ENCODE measurements around the gene BMF. TPM values are rescaled to one million over a fixed set of nuclear protein-coding genes. Genes with fewer than 3 reads are reported as not detected.

BMF gene
- total RNA-seq, 1 experiment from 2014 or later, result 18.7 TPM

DNA sequence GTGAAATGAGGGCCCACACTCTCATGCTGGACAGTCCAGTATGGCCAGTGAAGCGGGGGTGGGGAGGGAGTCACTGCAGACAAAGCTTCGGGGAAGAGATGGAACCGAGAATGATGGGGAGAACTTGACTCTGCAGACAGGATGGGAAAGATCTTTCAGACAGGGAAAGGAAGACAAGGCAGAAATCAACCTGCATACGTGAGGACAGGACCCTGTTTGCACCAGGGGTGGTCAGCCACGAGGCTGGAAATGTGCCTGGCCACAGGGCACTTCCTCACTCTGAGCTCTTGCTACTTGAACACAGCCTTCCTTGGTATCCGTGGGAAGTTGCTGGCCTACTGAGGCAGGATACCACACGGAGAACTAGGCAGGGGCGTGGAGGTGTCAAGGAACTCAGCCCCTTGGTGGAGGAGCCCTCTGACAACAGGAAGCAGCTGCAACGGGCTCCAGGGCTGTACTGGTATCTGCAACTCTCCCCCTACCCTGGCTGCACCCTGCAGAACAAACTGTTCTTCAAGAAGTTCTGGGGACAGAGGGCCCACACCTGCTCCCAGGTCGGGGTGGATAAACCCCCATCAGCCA, 60.4 kb downstream of the BMF start:
- no peak for DNase-seq (ENCODE audit: low spot score)

DNA sequence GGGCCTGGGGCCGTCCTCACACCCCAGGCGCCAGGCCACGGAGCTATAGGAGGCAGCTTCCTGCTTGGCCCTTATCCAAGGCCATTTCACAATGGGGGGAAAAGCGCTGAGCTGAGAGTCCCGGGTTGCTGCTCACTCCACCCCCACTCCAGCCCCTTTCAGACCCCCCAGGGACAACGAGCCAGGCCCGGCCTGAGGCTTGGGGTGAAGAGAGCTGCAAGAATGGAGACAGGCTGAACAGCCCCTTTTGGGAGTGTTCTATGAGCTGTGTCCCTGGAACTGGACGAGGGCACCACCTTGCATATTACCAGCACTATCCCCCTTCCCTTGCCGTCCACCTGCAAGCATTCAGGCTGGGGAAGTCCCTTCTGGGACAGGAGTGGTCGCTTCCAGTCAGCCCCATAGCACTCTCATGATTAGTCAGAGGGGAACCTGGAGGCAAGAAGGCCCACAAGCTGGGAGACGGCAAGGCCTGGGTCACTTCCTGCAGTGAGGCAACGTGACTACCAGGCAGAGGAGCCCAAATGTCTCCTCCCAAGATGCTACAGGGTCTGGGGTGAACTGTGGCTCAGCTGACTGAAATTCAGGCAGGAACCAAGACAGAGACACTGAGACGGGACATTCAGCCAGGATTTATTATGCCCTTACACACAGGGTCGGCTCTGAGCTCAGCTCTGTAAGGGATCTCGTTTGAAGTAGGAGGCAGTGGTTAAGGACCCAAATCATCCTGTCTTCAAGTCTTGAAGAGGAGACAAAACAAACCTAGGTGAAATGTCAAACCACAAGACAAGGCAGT, 61.1 kb downstream of the BMF start:
- DNase-seq (ENCODE audit: low spot score), result no peak

DNA sequence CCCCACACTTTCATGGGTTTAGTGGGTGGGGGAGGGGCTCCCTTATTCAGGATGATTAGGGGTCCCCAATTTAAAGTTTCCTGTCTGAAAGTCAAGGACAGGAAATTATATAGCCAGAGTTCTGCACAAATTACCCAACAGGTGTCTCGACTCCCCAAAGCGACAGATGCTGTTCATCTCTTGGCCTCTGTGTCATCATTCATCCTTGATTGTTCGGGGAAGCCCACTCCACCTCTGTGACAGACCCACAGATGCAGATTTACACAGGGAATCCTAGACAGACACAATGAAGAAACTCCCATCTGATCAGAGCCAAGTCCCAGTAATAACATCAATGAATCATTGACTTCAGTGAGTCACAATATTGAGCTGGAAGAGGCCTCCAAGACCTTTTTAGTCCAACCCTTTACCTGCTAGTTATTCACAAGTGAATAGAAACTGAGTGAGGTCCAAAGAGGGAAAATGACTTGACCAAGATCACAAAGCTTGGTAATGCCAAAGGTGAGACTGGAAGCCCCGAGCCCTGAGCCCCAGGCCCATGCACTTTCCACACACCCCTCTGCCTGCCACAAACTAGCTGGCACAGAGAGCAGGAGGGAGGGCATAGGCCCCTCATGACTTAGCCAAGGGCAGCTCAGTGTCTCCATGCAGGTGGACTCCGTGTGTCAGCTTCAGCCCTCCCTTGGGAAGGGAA, 61.8 kb downstream of the BMF start:
- DNase-seq (ENCODE audit: low spot score), result no peak

DNA sequence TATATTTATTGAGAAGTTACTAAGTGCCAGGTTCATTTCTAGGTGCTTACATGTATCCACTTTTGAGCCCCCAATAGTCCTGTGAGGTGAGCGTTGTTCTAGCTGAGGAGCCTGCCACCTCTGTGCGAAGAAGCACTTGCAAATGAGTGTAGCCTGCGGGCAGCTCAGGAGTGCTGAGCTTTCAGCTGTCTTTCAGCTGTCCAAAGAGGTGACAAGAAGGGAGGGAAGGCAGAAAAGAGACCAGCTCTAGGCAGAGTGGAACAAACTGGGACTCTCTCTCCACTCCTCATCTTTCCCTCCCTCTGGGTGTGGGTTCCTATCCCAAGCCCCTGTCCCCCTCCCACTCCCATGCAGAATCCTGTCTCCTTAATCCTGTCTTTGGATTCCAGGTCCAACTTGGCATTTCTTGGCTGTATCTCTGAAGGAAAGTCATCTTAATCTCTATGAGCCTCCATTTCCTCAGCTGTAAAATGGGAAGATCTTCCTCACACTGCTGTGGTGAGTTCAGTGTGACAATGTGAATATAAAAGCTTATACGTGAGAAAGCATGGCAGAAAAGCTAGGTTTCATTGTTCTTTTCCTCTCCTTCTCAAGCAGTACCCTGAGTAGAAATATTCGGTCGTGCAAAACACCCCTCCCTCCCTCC, 63.0 kb downstream of the BMF start:
- DNase-seq (ENCODE audit: low spot score), result no peak

DNA sequence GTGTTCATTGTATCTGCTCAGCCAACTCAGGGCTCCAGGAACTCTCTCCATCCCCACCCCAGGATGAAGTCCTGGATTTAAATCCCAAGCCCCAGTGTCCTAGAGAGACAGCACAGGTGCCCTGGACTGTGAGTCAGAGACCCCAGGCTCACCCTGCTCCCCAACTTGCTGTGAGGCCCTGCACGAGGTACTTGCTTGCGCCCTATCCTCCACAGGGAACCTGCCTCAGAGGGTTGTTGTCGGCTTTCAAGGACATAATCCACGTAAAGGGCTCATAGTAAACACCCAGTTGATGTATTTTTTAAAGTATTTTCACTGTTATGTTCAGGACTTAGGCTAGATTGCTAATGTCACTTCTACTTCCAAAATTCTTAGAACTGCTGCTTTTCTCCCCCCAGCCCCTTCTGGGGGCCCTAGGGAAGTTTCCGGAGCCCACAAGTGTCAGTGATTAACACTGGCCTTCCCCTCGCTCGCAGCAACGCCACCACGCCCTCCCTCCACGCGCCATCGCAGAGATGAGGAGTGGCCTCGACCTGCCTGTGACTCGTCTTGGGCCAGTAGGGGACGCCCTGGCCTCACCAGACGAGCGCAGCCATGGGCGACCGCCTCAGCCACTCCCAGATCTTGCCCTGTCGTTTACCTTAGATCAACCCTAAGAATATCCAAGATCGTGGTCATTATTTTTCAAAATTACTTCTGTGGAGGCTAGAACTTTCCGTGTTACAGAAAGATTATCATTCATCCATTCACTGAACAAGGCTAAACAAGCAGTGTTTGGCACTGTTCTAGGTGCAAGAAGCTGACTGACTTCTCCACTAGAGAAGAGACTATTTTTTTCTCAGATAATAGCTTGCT, 63.7 kb downstream of the BMF start:
- peak; percentile 86 for DNase-seq (ENCODE audit: low spot score)

- DNase-seq (ENCODE audit: low spot score), result no peak
Observed at GRCh38 chr15:40043927-40044716, 64.6 kb downstream of the BMF start.

GRCh38 chr15:40042791-40043320, 65.8 kb downstream of the BMF start:
- no peak for DNase-seq (ENCODE audit: low spot score)

DNA sequence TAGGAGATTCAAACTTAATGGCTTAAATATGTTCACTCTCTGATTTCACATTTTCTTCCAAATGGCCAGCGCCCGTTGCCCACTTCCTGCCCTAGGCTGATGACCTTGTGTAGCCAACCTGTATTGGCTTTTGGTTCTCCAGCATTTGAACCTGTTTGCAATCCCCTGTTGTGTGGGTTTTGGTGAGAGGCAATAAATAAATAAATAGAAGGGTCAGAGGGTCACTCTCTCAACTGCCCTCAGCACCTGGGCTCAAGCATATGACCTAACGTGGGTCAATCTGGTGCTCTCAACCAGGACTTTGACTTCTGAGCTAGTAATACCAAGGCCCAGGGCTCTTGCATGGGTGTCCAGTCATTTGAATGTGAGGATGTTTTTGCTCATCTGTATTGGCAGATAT, 67.9 kb downstream of the BMF start:
- DNase-seq (ENCODE audit: low spot score), result no peak

- no peak for DNase-seq (ENCODE audit: low spot score)
Observed at GRCh38 chr15:40040293-40040635, 68.4 kb downstream of the BMF start.

- peak; percentile 87 for DNase-seq (ENCODE audit: low spot score)
Observed at GRCh38 chr15:40038638-40039543, 69.8 kb downstream of the BMF start, which contains the start of gene SRP14. Gene SRP14, minus strand, starts transcription at chr15:40039181. Its CDS starts 65 bp downstream, at chr15:40039116.

- DNase-seq (ENCODE audit: low spot score), result no peak
Observed at GRCh38 chr15:40038275-40038637, 70.4 kb downstream of the BMF start.

Other genes with a start within 250 kb of the BMF start
- gene GPR176, start 188.6 kb downstream of the BMF start, total RNA-seq (2014; rRNA removed; shearing (Covaris generic)), result 20.4 and 21.5 TPM in 2 replicates
- 29.1 and 39.5 TPM in 2 replicates for gene EIF2AK4, start 174.8 kb downstream of the BMF start, total RNA-seq (2014; rRNA removed; shearing (Covaris generic))
- gene SRP14, start 69.7 kb downstream of the BMF start, total RNA-seq (2014; rRNA removed; shearing (Covaris generic)), result 317 and 358 TPM in 2 replicates
- gene BUB1B, start 52.2 kb upstream of the BMF start, total RNA-seq (2014; rRNA removed; shearing (Covaris generic)), result 55.5 and 56.2 TPM in 2 replicates
- 2.4 TPM in 1 of 2 replicates, not detected in the other for gene PAK6, start 130.2 kb upstream of the BMF start, total RNA-seq (2014; rRNA removed; shearing (Covaris generic))
- gene ANKRD63, start 174.2 kb upstream of the BMF start, total RNA-seq (2014; rRNA removed; shearing (Covaris generic)), result 0.37 TPM in 1 of 2 replicates, not detected in the other
- 1.6 and 2.4 TPM in 2 replicates for gene PLCB2, start 199.1 kb upstream of the BMF start, total RNA-seq (2014; rRNA removed; shearing (Covaris generic))
- gene INAFM2, start 214.8 kb upstream of the BMF start, total RNA-seq (2014; rRNA removed; shearing (Covaris generic)), result 13.0 and 15.7 TPM in 2 replicates
- gene CCDC9B, start 232.1 kb upstream of the BMF start, total RNA-seq (2014; rRNA removed; shearing (Covaris generic)), result 1.3 and 4.6 TPM in 2 replicates
- not detected in 2 replicates for gene PHGR1, start 242.2 kb upstream of the BMF start, total RNA-seq (2014; rRNA removed; shearing (Covaris generic))
- gene DISP2, start 249.3 kb upstream of the BMF start, total RNA-seq (2014; rRNA removed; shearing (Covaris generic)), result 0.14 and 0.27 TPM in 2 replicates